HG02885 (cell line): ENCODE measurements around the gene HS3ST5.
"Not testable (repeated sequence)": the region's sequence is repeated elsewhere in the genome, so short reads cannot be mapped to it uniquely, and the experiment has no call there.

Experiments used
- ATAC-seq: cut with Tn5 transposase; IDR thresholded peaks from one replicate; pipeline ENCODE4 v1.9.1; 2021; ENCODE audit warnings: mild to moderate bottlenecking; ENCODE audit not compliant: unreplicated experiment, poor library complexity

Gene HS3ST5

GRCh38 chr6:114159727-114160126 lies 183.1 kb downstream of the HS3ST5 start:
- ATAC-seq: no peak

- no peak for ATAC-seq
These were observed 183.8 kb downstream of the HS3ST5 start for GRCh38 chr6:114158838-114159694.

GRCh38 chr6:114158411-114158810 lies 184.4 kb downstream of the HS3ST5 start:
- ATAC-seq: no peak

- no peak for ATAC-seq
These were observed 185.0 kb downstream of the HS3ST5 start for GRCh38 chr6:114157848-114158247.

GRCh38 chr6:114155763-114156162 lies 187.1 kb downstream of the HS3ST5 start:
- ATAC-seq: no peak

GRCh38 chr6:114154812-114155211 lies 188.0 kb downstream of the HS3ST5 start:
- ATAC-seq: no peak

GRCh38 chr6:114153448-114153847 lies 189.4 kb downstream of the HS3ST5 start:
- no peak for ATAC-seq

GRCh38 chr6:114151064-114151690 lies 191.6 kb downstream of the HS3ST5 start:
- no peak for ATAC-seq

- not testable (repeated sequence) for ATAC-seq
These were observed 193.6 kb downstream of the HS3ST5 start for GRCh38 chr6:114149182-114149581.

- ATAC-seq: peak; percentile 53
These were observed 197.7 kb downstream of the HS3ST5 start for GRCh38 chr6:114144887-114145851.

- no peak for ATAC-seq
These were observed 200.6 kb downstream of the HS3ST5 start for GRCh38 chr6:114142258-114142657.

GRCh38 chr6:114140416-114140815 lies 202.4 kb downstream of the HS3ST5 start:
- no peak for ATAC-seq

- ATAC-seq: no peak
These were observed 204.1 kb downstream of the HS3ST5 start for GRCh38 chr6:114138577-114139248.

GRCh38 chr6:114135363-114135971 lies 207.4 kb downstream of the HS3ST5 start:
- ATAC-seq: no peak

GRCh38 chr6:114133816-114134215 lies 209.0 kb downstream of the HS3ST5 start:
- no peak for ATAC-seq

GRCh38 chr6:114131945-114132344 lies 210.9 kb downstream of the HS3ST5 start:
- ATAC-seq: no peak

GRCh38 chr6:114125576-114125975 lies 217.2 kb downstream of the HS3ST5 start:
- no peak for ATAC-seq

GRCh38 chr6:114121913-114122662 lies 220.7 kb downstream of the HS3ST5 start:
- ATAC-seq: no peak

- no peak for ATAC-seq
These were observed 223.8 kb downstream of the HS3ST5 start for GRCh38 chr6:114119056-114119455.
